Activated CD4-positive, alpha-beta T cell treated with anti-CD3 and anti-CD28 coated beads for 36 hours (primary cell): ENCODE data around the gene PRKCE. TPM values are rescaled to one million over a fixed set of nuclear protein-coding genes. Genes with fewer than 3 reads are reported as not detected.
A peak's percentile ranks its signal among the peaks of the same experiment; 100 is the strongest.

ENCODE experiments used
- ATAC-seq: fragments of 200-7000 bp; cut with Tn5 transposase; one replicate; pipeline ENCODE4 v1.10.0; 2021; ENCODE audit warnings: mild to moderate bottlenecking, moderate library complexity
- CTCF ChIA-PET: fragments of 350-600 bp; sonication (Branson Sonifier 250); formaldehyde crosslinking; loops from one replicate; lab custom pipeline; 2021; ENCODE audit warnings: antibody characterized with exemption; lab: Charles Lee
- POLR2A ChIA-PET: fragments of 350-600 bp; sonication (Branson Sonifier 250); formaldehyde crosslinking; loops from one replicate; lab custom pipeline; 2021; ENCODE audit warnings: antibody characterized with exemption, inconsistent platforms; lab: Charles Lee
- DNase-seq: peaks from one replicate; pipeline ENCODE4 v3.0.0-alpha.2; 2020
- H3K27ac Mint-ChIP-seq: one replicate; pipeline ENCODE4 v1.8.0; 2021; ENCODE audit warnings: mixed read lengths
- H3K27me3 Mint-ChIP-seq: one replicate; pipeline ENCODE4 v1.8.0; 2021; ENCODE audit warnings: mixed read lengths
- H3K36me3 Mint-ChIP-seq: one replicate; pipeline ENCODE4 v1.8.0; 2021; ENCODE audit warnings: low read depth, mixed read lengths
- H3K4me1 Mint-ChIP-seq: one replicate; pipeline ENCODE4 v1.8.0; 2021; ENCODE audit warnings: mixed read lengths
- H3K4me3 Mint-ChIP-seq: one replicate; pipeline ENCODE4 v1.8.0; 2021; ENCODE audit warnings: mild to moderate bottlenecking, moderate library complexity, mixed read lengths
- H3K9me3 Mint-ChIP-seq: one replicate; pipeline ENCODE4 v1.8.0; 2021; ENCODE audit warnings: low read depth, mixed read lengths
- intact Hi-C, 2 experiments: fragments of 100-400 bp; cut with DNase I in 1 of 2; cut with micrococcal nuclease in 1 of 2; formaldehyde crosslinking; loops; one replicate each; pipeline versions ENCODE4 v1.14.2 to v1.15.1; 2022 to 2024; cut with DNase I, micrococcal nuclease
- total RNA-seq, 2 experiments: library from RNA; stranded (reverse); gene quantifications; one replicate each; pipeline ENCODE4 v1.2.3, GENCODE V29; 2021

The PRKCE gene
- total RNA-seq, 2 experiments from 2014 or later, result 9.0 to 13.2 TPM

GRCh38 chr2:46018773-46019591 lies 367.5 kb downstream of the PRKCE start:
- Mint-ChIP-seq H3K27me3 (no peaks in the 10 kb centered on the region), H3K4me3 (no peak overlapping the region), H3K36me3 (peaks cover 3% of the 10 kb centered on the region), H3K9me3 (no peaks in the 10 kb centered on the region), H3K27ac (peak overlapping the region; percentile 59), H3K4me1 (peaks cover 8% of the 10 kb centered on the region)
- peak; percentile 78 for ATAC-seq
- CTCF ChIA-PET, result interaction anchor here (0.9 kb wide), 1 partner anchor 9 kb away, joined by 3 read pairs; no protein-coding TSS in a partner anchor
- intact Hi-C loops, result no loop called here
- POLR2A ChIA-PET, result no interaction called here
- no peak for DNase-seq

- Mint-ChIP-seq H3K36me3 (peaks cover 3% of the 10 kb centered on the region), H3K9me3 (no peaks in the 10 kb centered on the region), H3K27ac (peak overlapping the region; percentile 2), H3K4me3 (no peak overlapping the region), H3K4me1 (peaks cover 8% of the 10 kb centered on the region), H3K27me3 (no peaks in the 10 kb centered on the region)
- ATAC-seq, result no peak
- no peak for DNase-seq
- intact Hi-C loops, result no loop called here
- ChIA-PET CTCF (no interaction called here), POLR2A (no interaction called here)
Observed at GRCh38 chr2:46020416-46020815, 368.9 kb downstream of the PRKCE start.

GRCh38 chr2:46023165-46023854 lies 371.8 kb downstream of the PRKCE start:
- no peak overlapping the region for H3K4me3 Mint-ChIP-seq
- peak; percentile 25 for DNase-seq
- POLR2A ChIA-PET, result no interaction called here
- peaks cover 8% of the 10 kb centered on the region for H3K4me1 Mint-ChIP-seq
- CTCF ChIA-PET, result interaction anchor here (0.9 kb wide), 1 partner anchor 206 kb away, joined by 3 read pairs; no protein-coding TSS in a partner anchor
- H3K9me3 Mint-ChIP-seq, result no peaks in the 10 kb centered on the region
- H3K27ac Mint-ChIP-seq, result no peak overlapping the region
- H3K36me3 Mint-ChIP-seq, result peaks cover 3% of the 10 kb centered on the region
- peak; percentile 60 for ATAC-seq
- intact Hi-C loops, result loop anchor here in 1 of 2 experiments (1.0 kb wide), 1 partner anchor 8 kb away; no protein-coding TSS in a partner anchor
- H3K27me3 Mint-ChIP-seq, result no peaks in the 10 kb centered on the region

GRCh38 chr2:46024146-46024779 lies 372.8 kb downstream of the PRKCE start:
- Mint-ChIP-seq H3K4me3 (no peak overlapping the region), H3K27ac (no peak overlapping the region), H3K4me1 (peaks cover 8% of the 10 kb centered on the region), H3K9me3 (no peaks in the 10 kb centered on the region), H3K27me3 (no peaks in the 10 kb centered on the region), H3K36me3 (peaks cover 3% of the 10 kb centered on the region)
- ChIA-PET CTCF (no interaction called here), POLR2A (no interaction called here)
- intact Hi-C loops, result no loop called here
- ATAC-seq (no peak), DNase-seq (no peak)

- H3K27ac Mint-ChIP-seq, result no peak overlapping the region
Observed at GRCh38 chr2:46025081-46025480, 373.6 kb downstream of the PRKCE start.

GRCh38 chr2:46025676-46026075 lies 374.2 kb downstream of the PRKCE start:
- H3K4me3 Mint-ChIP-seq, result no peak overlapping the region
- ChIA-PET POLR2A (interaction anchor here (0.6 kb wide), 1 partner anchor 1148 kb away, joined by 3 read pairs; no protein-coding TSS in a partner anchor), CTCF (interaction anchor here (0.5 to 1.2 kb wide), 5 partner anchors 12 to 442 kb away, joined by 3 to 4 read pairs (median 3); no protein-coding TSS in a partner anchor)
- H3K9me3 Mint-ChIP-seq, result no peaks in the 10 kb centered on the region
- H3K4me1 Mint-ChIP-seq, result peaks cover 6% of the 10 kb centered on the region
- no peaks in the 10 kb centered on the region for H3K27me3 Mint-ChIP-seq
- no peak for DNase-seq
- H3K36me3 Mint-ChIP-seq, result peaks cover 3% of the 10 kb centered on the region
- H3K27ac Mint-ChIP-seq, result no peak overlapping the region
- intact Hi-C loops, result no loop called here
- ATAC-seq, result no peak

More at GRCh38 chr2:46025081-46025480, 373.6 kb downstream of the PRKCE start:
- Mint-ChIP-seq H3K4me1 (peaks cover 8% of the 10 kb centered on the region), H3K27me3 (no peaks in the 10 kb centered on the region), H3K9me3 (no peaks in the 10 kb centered on the region), H3K4me3 (no peak overlapping the region), H3K36me3 (peaks cover 3% of the 10 kb centered on the region)
- ChIA-PET POLR2A (interaction anchor here (0.6 kb wide), 1 partner anchor 1149 kb away, joined by 3 read pairs; no protein-coding TSS in a partner anchor), CTCF (interaction anchor here (0.5 to 1.1 kb wide), 5 partner anchors 12 to 436 kb away, joined by 3 to 4 read pairs (median 3); no protein-coding TSS in a partner anchor)
- ATAC-seq (no peak), DNase-seq (no peak)
- intact Hi-C loops, result no loop called here

GRCh38 chr2:46026431-46026830 lies 375.0 kb downstream of the PRKCE start:
- POLR2A ChIA-PET, result no interaction called here
- Mint-ChIP-seq H3K4me1 (peaks cover 10% of the 10 kb centered on the region), H3K9me3 (no peaks in the 10 kb centered on the region), H3K36me3 (peaks cover 3% of the 10 kb centered on the region), H3K27me3 (no peaks in the 10 kb centered on the region), H3K27ac (no peak overlapping the region), H3K4me3 (no peak overlapping the region)
- ATAC-seq (no peak), DNase-seq (no peak)
- intact Hi-C loops, result no loop called here
- CTCF ChIA-PET, result interaction anchor here (0.6 to 2.3 kb wide), 5 partner anchors 13 to 441 kb away, joined by 3 to 6 read pairs (median 5); no protein-coding TSS in a partner anchor

GRCh38 chr2:46029332-46029811 lies 377.9 kb downstream of the PRKCE start:
- ATAC-seq (no peak), DNase-seq (no peak)
- POLR2A ChIA-PET, result interaction anchor here (0.6 kb wide), 1 partner anchor 353 kb away, joined by 3 read pairs; no protein-coding TSS in a partner anchor
- Mint-ChIP-seq H3K9me3 (no peaks in the 10 kb centered on the region), H3K36me3 (peaks cover 3% of the 10 kb centered on the region), H3K27me3 (no peaks in the 10 kb centered on the region), H3K4me3 (no peak overlapping the region), H3K4me1 (peaks cover 24% of the 10 kb centered on the region), H3K27ac (no peak overlapping the region)
- CTCF ChIA-PET, result interaction anchor here (1.0 to 3.3 kb wide), 4 partner anchors 9 to 176 kb away, joined by 3 to 12 read pairs (median 4); no protein-coding TSS in a partner anchor
- intact Hi-C loops, result no loop called here

- intact Hi-C loops, result loop anchor here in 1 of 2 experiments (5.0 kb wide), 1 partner anchor 37 kb away; no protein-coding TSS in a partner anchor
- POLR2A ChIA-PET, result no interaction called here
- Mint-ChIP-seq H3K9me3 (no peaks in the 10 kb centered on the region), H3K36me3 (peaks cover 3% of the 10 kb centered on the region), H3K4me3 (no peak overlapping the region), H3K27ac (no peak overlapping the region), H3K4me1 (peaks cover 24% of the 10 kb centered on the region), H3K27me3 (no peaks in the 10 kb centered on the region)
- ATAC-seq, result no peak
- CTCF ChIA-PET, result interaction anchor here (0.8 to 3.3 kb wide), 4 partner anchors 8 to 382 kb away, joined by 3 to 12 read pairs (median 3); no protein-coding TSS in a partner anchor
- no peak for DNase-seq
Observed at GRCh38 chr2:46030330-46030729, 378.9 kb downstream of the PRKCE start.

GRCh38 chr2:46032161-46032813 lies 380.8 kb downstream of the PRKCE start:
- peak overlapping the region; percentile 87 for H3K27ac Mint-ChIP-seq
- peaks cover 3% of the 10 kb centered on the region for H3K36me3 Mint-ChIP-seq
- POLR2A ChIA-PET, result no interaction called here
- H3K4me3 Mint-ChIP-seq, result no peak overlapping the region
- no peak for DNase-seq
- H3K4me1 Mint-ChIP-seq, result peaks cover 24% of the 10 kb centered on the region
- no peaks in the 10 kb centered on the region for H3K27me3 Mint-ChIP-seq
- no peaks in the 10 kb centered on the region for H3K9me3 Mint-ChIP-seq
- CTCF ChIA-PET, result interaction anchor here (0.7 kb wide), 1 partner anchor 10 kb away, joined by 5 read pairs; no protein-coding TSS in a partner anchor
- intact Hi-C loops, result loop anchor here in 1 of 2 experiments (5.0 kb wide), 1 partner anchor 35 kb away; no protein-coding TSS in a partner anchor
- no peak for ATAC-seq
